Fibroblast of mammary gland (primary cell): Measurements from ENCODE around the gene FBXO9.
A peak's percentile ranks its signal among the peaks of the same experiment; 100 is the strongest.

Experiments used
- DNase-seq: peaks from one replicate; pipeline ENCODE4 v3.0.0-alpha.2; 2010; ENCODE audit warnings: low read depth
- H3K4me3 ChIP-seq: 2 replicates; pipeline ENCODE4 v1.5.1; 2011; ENCODE audit warnings: low read depth, mild to moderate bottlenecking, low read length, moderate library complexity; ENCODE audit not compliant: control insufficient read depth
- CTCF ChIP-seq: conservative IDR thresholded peaks from 2 replicates; pipeline ENCODE4 v1.5.1; 2011; ENCODE audit warnings: low read depth, low read length, inconsistent platforms; ENCODE audit not compliant: control insufficient read depth, insufficient read depth

Gene FBXO9

GRCh38 chr6:53065266-53066076 is at the start of gene FBXO9:
Gene FBXO9 (plus strand): TSS chr6:53065404. CDS start chr6:53065790, 386 bp downstream.
- no peak for DNase-seq
- H3K4me3 ChIP-seq, result peak within 1 kb of the TSS; percentile 89
- TF ChIP-seq CTCF, result no peak

GRCh38 chr6:53015486-53015885 is 49.7 kb upstream of the FBXO9 start:
- no peak for DNase-seq
- no peak overlapping the region for H3K4me3 ChIP-seq

GRCh38 chr6:53018446-53018845 is 46.8 kb upstream of the FBXO9 start:
- TF ChIP-seq CTCF, result no peak
- DNase-seq, result no peak
- no peak overlapping the region for H3K4me3 ChIP-seq

More at GRCh38 chr6:53015486-53015885, 49.7 kb upstream of the FBXO9 start:
- no peak for TF ChIP-seq CTCF

GRCh38 chr6:53020005-53020744 is 45.0 kb upstream of the FBXO9 start:
- DNase-seq, result no peak
- no peak overlapping the region for H3K4me3 ChIP-seq
- TF ChIP-seq CTCF, result no peak

GRCh38 chr6:53023323-53023722 is 41.9 kb upstream of the FBXO9 start:
- TF ChIP-seq CTCF, result no peak
- no peak for DNase-seq
- no peak overlapping the region for H3K4me3 ChIP-seq

- TF ChIP-seq CTCF, result no peak
- DNase-seq, result no peak
- no peak overlapping the region for H3K4me3 ChIP-seq
These were observed 38.7 kb upstream of the FBXO9 start for GRCh38 chr6:53026526-53026925.
